ENCODE results near the gene PLCB4.

PLCB4 gene

GRCh38 chr20:9402141-9402540 lies 333.3 kb downstream of the PLCB4 start:
- no peak overlapping the region for H2BK12ac ChIP-seq (ENCODE audit: low read length in 2 of 2)
- H4K8ac ChIP-seq (ENCODE audit: low read length): no peak overlapping the region
- H2AK5ac ChIP-seq (ENCODE audit: low read length, severe bottlenecking): no peak overlapping the region
- no peak overlapping the region for H3K23ac ChIP-seq (ENCODE audit: low read length in 2 of 2)
- H3K14ac ChIP-seq (ENCODE audit: low read length in 2 of 2): no peak overlapping the region
- peaks cover 0 to 10% of the 10 kb centered on the region in 2 experiments for H3K36me3 ChIP-seq (ENCODE audit: control insufficient read depth in 1 of 2, insufficient read depth in 2 of 2, low read depth in 1 of 2, low read length in 2 of 2)
- H2BK120ac ChIP-seq (ENCODE audit: low read depth, low read length): no peak overlapping the region
- H3K27me3 ChIP-seq (ENCODE audit: control insufficient read depth in 1 of 2, insufficient read depth in 1 of 2, low read length in 2 of 2): no peaks in the 10 kb centered on the region
- no peaks in the 10 kb centered on the region for H3K4me1 ChIP-seq (ENCODE audit: control insufficient read depth, insufficient read depth, low read depth, low read length)
- no peak overlapping the region for H3K4me3 ChIP-seq (ENCODE audit: insufficient read depth in 1 of 2, low read depth in 1 of 2, low read length in 2 of 2)
- H2AFZ ChIP-seq (ENCODE audit: low read depth, low read length): no peak overlapping the region
- no peak overlapping the region for H3K9ac ChIP-seq (ENCODE audit: low read length)
- WGBS: 92% methylated on average over 5 of the region's 6 CpGs
- no peak overlapping the region for H3K4ac ChIP-seq (ENCODE audit: low read depth in 1 of 2, low read length in 2 of 2)
- no peak for DNase-seq
- H3K9me3 ChIP-seq (ENCODE audit: control insufficient read depth, low read length): peaks cover 5% of the 10 kb centered on the region
- H2BK15ac ChIP-seq (ENCODE audit: low read depth, poor library complexity, severe bottlenecking): no peak overlapping the region
- H3K27ac ChIP-seq (ENCODE audit: low read length, poor library complexity, severe bottlenecking): no peak overlapping the region
- H4K91ac ChIP-seq (ENCODE audit: low read length): no peak overlapping the region
- H3K18ac ChIP-seq (ENCODE audit: low read depth in 1 of 2, low read length in 2 of 2): no peak overlapping the region
- no peak overlapping the region for H2BK5ac ChIP-seq (ENCODE audit: low read depth, low read length, poor library complexity, severe bottlenecking)
- H3K79me1 ChIP-seq (replicated peaks; ENCODE audit: low read length, poor library complexity, severe bottlenecking): peaks cover 7% of the 10 kb centered on the region
- H3K4me2 ChIP-seq (ENCODE audit: low read length, poor library complexity, severe bottlenecking): no peak overlapping the region

DNA sequence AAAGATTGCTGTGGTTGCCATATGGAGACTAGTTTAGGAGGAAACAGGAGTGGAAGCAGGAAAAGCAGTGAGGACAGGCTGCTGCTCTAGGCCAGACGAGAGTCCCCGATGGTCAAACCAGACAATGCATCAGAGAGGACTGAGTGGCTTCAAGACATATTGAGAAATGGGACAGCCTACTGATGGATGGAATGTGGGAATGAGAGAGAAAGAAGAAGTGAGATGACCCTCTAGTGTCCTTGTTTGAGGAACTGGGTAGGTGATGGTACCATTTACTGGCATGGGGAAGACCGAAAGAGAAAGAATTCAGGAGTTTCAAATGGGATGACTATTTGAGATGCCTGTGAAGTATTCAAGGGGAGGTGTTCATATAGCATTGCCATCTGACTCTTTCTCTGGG lies 333.7 kb downstream of the PLCB4 start:
- Histone ChIP-seq H3K9ac (ENCODE audit: low read length) (no peak overlapping the region), H2BK120ac (ENCODE audit: low read depth, low read length) (no peak overlapping the region), H2AFZ (ENCODE audit: low read depth, low read length) (no peak overlapping the region), H4K91ac (ENCODE audit: low read length) (no peak overlapping the region), H3K4me1 (ENCODE audit: control insufficient read depth, insufficient read depth, low read depth, low read length) (no peaks in the 10 kb centered on the region), H3K27ac (ENCODE audit: low read length, poor library complexity, severe bottlenecking) (no peak overlapping the region), H3K9me3 (ENCODE audit: control insufficient read depth, low read length) (peaks cover 5% of the 10 kb centered on the region), H3K27me3 (ENCODE audit: control insufficient read depth in 1 of 2, insufficient read depth in 1 of 2, low read length in 2 of 2) (no peaks in the 10 kb centered on the region), H3K4me2 (ENCODE audit: low read length, poor library complexity, severe bottlenecking) (no peak overlapping the region), H2AK5ac (ENCODE audit: low read length, severe bottlenecking) (no peak overlapping the region), H3K4ac (ENCODE audit: low read depth in 1 of 2, low read length in 2 of 2) (no peak overlapping the region), H2BK15ac (ENCODE audit: low read depth, poor library complexity, severe bottlenecking) (no peak overlapping the region), H2BK12ac (ENCODE audit: low read length in 2 of 2) (no peak overlapping the region), H2BK5ac (ENCODE audit: low read depth, low read length, poor library complexity, severe bottlenecking) (no peak overlapping the region), H3K23ac (ENCODE audit: low read length in 2 of 2) (no peak overlapping the region), H3K18ac (ENCODE audit: low read depth in 1 of 2, low read length in 2 of 2) (no peak overlapping the region), H3K14ac (ENCODE audit: low read length in 2 of 2) (no peak overlapping the region), H4K8ac (ENCODE audit: low read length) (no peak overlapping the region), H3K36me3 (ENCODE audit: control insufficient read depth in 1 of 2, insufficient read depth in 2 of 2, low read depth in 1 of 2, low read length in 2 of 2) (peaks cover 0 to 10% of the 10 kb centered on the region in 2 experiments), H3K79me1 (replicated peaks; ENCODE audit: low read length, poor library complexity, severe bottlenecking) (peaks cover 7% of the 10 kb centered on the region), H3K4me3 (ENCODE audit: insufficient read depth in 1 of 2, low read depth in 1 of 2, low read length in 2 of 2) (no peak overlapping the region)
- no peak for DNase-seq
- 96% methylated on average over 3 of the region's 3 CpGs for WGBS

DNA sequence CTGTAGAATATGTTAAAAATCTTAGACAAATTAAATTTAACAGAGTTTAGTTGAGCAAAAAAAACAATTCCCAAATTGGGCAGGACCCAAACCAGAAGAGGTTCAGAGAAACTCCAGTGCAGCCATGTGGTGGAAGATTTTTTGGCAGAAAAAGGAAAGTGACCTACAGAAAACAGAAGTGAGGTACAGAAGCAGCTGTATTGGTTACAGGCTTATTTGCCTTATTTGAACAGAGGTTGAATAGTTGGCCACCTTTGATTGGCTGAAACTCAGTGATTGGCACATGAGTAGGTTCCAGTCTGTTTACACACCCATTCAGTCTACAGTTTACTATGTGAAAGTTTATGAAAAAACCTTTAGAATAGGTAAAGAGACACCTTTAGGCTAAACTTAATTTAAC lies 334.6 kb downstream of the PLCB4 start:
- H3K18ac ChIP-seq (ENCODE audit: low read depth in 1 of 2, low read length in 2 of 2): no peak overlapping the region
- no peaks in the 10 kb centered on the region for H3K27me3 ChIP-seq (ENCODE audit: control insufficient read depth in 1 of 2, insufficient read depth in 1 of 2, low read length in 2 of 2)
- H4K91ac ChIP-seq (ENCODE audit: low read length): no peak overlapping the region
- no peak overlapping the region for H3K4ac ChIP-seq (ENCODE audit: low read depth in 1 of 2, low read length in 2 of 2)
- no peak for DNase-seq
- H2AFZ ChIP-seq (ENCODE audit: low read depth, low read length): no peak overlapping the region
- no peak overlapping the region for H3K9ac ChIP-seq (ENCODE audit: low read length)
- H4K8ac ChIP-seq (ENCODE audit: low read length): no peak overlapping the region
- no peaks in the 10 kb centered on the region for H3K4me1 ChIP-seq (ENCODE audit: control insufficient read depth, insufficient read depth, low read depth, low read length)
- peaks cover 4% of the 10 kb centered on the region for H3K79me1 ChIP-seq (replicated peaks; ENCODE audit: low read length, poor library complexity, severe bottlenecking)
- H2BK120ac ChIP-seq (ENCODE audit: low read depth, low read length): no peak overlapping the region
- H2BK5ac ChIP-seq (ENCODE audit: low read depth, low read length, poor library complexity, severe bottlenecking): no peak overlapping the region
- no peak overlapping the region for H3K4me3 ChIP-seq (ENCODE audit: insufficient read depth in 1 of 2, low read depth in 1 of 2, low read length in 2 of 2)
- H3K14ac ChIP-seq (ENCODE audit: low read length in 2 of 2): no peak overlapping the region
- H3K27ac ChIP-seq (ENCODE audit: low read length, poor library complexity, severe bottlenecking): no peak overlapping the region
- H3K4me2 ChIP-seq (ENCODE audit: low read length, poor library complexity, severe bottlenecking): no peak overlapping the region
- H2AK5ac ChIP-seq (ENCODE audit: low read length, severe bottlenecking): no peak overlapping the region
- no peak overlapping the region for H3K23ac ChIP-seq (ENCODE audit: low read length in 2 of 2)
- no peak overlapping the region for H2BK12ac ChIP-seq (ENCODE audit: low read length in 2 of 2)
- peaks cover 5% of the 10 kb centered on the region for H3K9me3 ChIP-seq (ENCODE audit: control insufficient read depth, low read length)
- peaks cover 0 to 8% of the 10 kb centered on the region in 2 experiments for H3K36me3 ChIP-seq (ENCODE audit: control insufficient read depth in 1 of 2, insufficient read depth in 2 of 2, low read depth in 1 of 2, low read length in 2 of 2)
- no peak overlapping the region for H2BK15ac ChIP-seq (ENCODE audit: low read depth, poor library complexity, severe bottlenecking)

GRCh38 chr20:9407805-9408421 lies 339.0 kb downstream of the PLCB4 start:
- no peaks in the 10 kb centered on the region for H3K27me3 ChIP-seq (ENCODE audit: control insufficient read depth in 1 of 2, insufficient read depth in 1 of 2, low read length in 2 of 2)
- peak overlapping the region; percentile 63 for H3K27ac ChIP-seq (ENCODE audit: low read length, poor library complexity, severe bottlenecking)
- H3K79me1 ChIP-seq (replicated peaks; ENCODE audit: low read length, poor library complexity, severe bottlenecking): no peaks in the 10 kb centered on the region
- H3K4me3 ChIP-seq (ENCODE audit: insufficient read depth in 1 of 2, low read depth in 1 of 2, low read length in 2 of 2): no peak overlapping the region
- H3K4ac ChIP-seq (ENCODE audit: low read depth in 1 of 2, low read length in 2 of 2): no peak overlapping the region
- WGBS: 60% methylated on average over 5 of the region's 8 CpGs
- H4K8ac ChIP-seq (ENCODE audit: low read length): no peak overlapping the region
- H3K9me3 ChIP-seq (ENCODE audit: control insufficient read depth, low read length): peaks cover 3% of the 10 kb centered on the region
- no peak overlapping the region for H3K18ac ChIP-seq (ENCODE audit: low read depth in 1 of 2, low read length in 2 of 2)
- no peak overlapping the region for H2BK5ac ChIP-seq (ENCODE audit: low read depth, low read length, poor library complexity, severe bottlenecking)
- no peak overlapping the region for H3K23ac ChIP-seq (ENCODE audit: low read length in 2 of 2)
- H2BK120ac ChIP-seq (ENCODE audit: low read depth, low read length): no peak overlapping the region
- peak; percentile 77 for DNase-seq
- H2AK5ac ChIP-seq (ENCODE audit: low read length, severe bottlenecking): no peak overlapping the region
- H3K9ac ChIP-seq (ENCODE audit: low read length): peak overlapping the region; percentile 36
- H3K14ac ChIP-seq (ENCODE audit: low read length in 2 of 2): no peak overlapping the region
- H2BK12ac ChIP-seq (ENCODE audit: low read length in 2 of 2): no peak overlapping the region
- H2AFZ ChIP-seq (ENCODE audit: low read depth, low read length): no peak overlapping the region
- H2BK15ac ChIP-seq (ENCODE audit: low read depth, poor library complexity, severe bottlenecking): no peak overlapping the region
- H4K91ac ChIP-seq (ENCODE audit: low read length): no peak overlapping the region
- H3K4me2 ChIP-seq (ENCODE audit: low read length, poor library complexity, severe bottlenecking): no peak overlapping the region
- peaks cover 0 to 1% of the 10 kb centered on the region in 2 experiments for H3K36me3 ChIP-seq (ENCODE audit: control insufficient read depth in 1 of 2, insufficient read depth in 2 of 2, low read depth in 1 of 2, low read length in 2 of 2)
- peaks cover 5% of the 10 kb centered on the region for H3K4me1 ChIP-seq (ENCODE audit: control insufficient read depth, insufficient read depth, low read depth, low read length)
